HT-29 (cell line): Measurements from ENCODE around the gene METTL27. TPM values are rescaled to one million over a fixed set of nuclear protein-coding genes. Genes with fewer than 3 reads are reported as not detected.
"Not testable (repeated sequence)": the region's sequence is repeated elsewhere in the genome, so short reads cannot be mapped to it uniquely, and the experiment has no call there.

Source experiments
- DNase-seq: peaks from one replicate; pipeline ENCODE4 v3.0.0-alpha.2; 2015; ENCODE audit warnings: low spot score
- total RNA-seq: library from RNA; depleted of rRNA; stranded (reverse); fragments of >200 nt; shearing (Covaris generic); gene quantifications from 2 replicates; pipeline ENCODE4 v1.2.3, GENCODE V29; 2014

METTL27 gene
- total RNA-seq, 1 experiment from 2014 or later, result 7.3 TPM

- no peak for DNase-seq
Observed at GRCh38 chr7:73869011-73869798, 26.9 kb upstream of the METTL27 start.

GRCh38 chr7:73866446-73866767 is 24.1 kb upstream of the METTL27 start:
- no peak for DNase-seq

DNA sequence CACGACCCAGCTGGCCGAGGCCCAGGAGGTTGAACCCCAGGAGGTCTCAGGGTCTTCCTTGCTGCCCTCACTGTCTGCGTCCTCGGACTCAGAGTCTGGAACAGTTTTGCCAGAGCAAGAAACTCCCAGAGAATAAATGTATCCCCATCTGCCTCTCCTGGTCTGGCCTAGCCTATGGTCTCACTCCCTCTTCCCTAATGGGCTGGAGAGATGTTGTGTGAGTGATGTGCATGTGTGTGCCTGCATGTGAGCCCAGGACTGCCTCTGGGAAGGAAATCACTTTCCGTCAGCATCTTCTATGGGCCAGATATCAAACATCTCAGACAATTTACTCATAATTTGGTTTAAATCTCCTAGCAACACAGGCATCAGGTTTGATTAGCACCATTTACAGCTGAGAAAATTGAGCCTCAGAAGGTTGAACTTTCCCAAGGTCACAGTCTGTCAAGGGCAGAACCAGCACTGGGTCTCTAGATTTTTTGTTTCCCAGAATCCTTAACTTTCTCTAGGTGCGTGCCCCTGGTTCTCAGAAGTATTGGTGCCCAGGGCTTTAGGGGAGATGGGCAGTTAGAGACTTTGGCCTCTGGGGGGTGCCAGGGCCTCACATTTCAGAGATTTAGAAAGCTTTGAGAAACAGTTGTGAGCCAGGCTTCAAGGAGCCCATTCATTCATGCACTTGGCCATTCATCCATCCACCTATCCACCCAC is 23.6 kb upstream of the METTL27 start:
- peak; percentile 85 for DNase-seq

GRCh38 chr7:73864981-73865711 is 22.8 kb upstream of the METTL27 start:
- no peak for DNase-seq

GRCh38 chr7:73861305-73861704 is 19.0 kb upstream of the METTL27 start:
- no peak for DNase-seq

- no peak for DNase-seq
Observed at GRCh38 chr7:73860859-73861258, 18.5 kb upstream of the METTL27 start, which contains the start of gene TMEM270. TMEM270 (plus strand) TSS chr7:73861159; CDS start chr7:73861195, 36 bp downstream.

- DNase-seq, result no peak
Observed at GRCh38 chr7:73858807-73859206, 16.5 kb upstream of the METTL27 start.

DNA sequence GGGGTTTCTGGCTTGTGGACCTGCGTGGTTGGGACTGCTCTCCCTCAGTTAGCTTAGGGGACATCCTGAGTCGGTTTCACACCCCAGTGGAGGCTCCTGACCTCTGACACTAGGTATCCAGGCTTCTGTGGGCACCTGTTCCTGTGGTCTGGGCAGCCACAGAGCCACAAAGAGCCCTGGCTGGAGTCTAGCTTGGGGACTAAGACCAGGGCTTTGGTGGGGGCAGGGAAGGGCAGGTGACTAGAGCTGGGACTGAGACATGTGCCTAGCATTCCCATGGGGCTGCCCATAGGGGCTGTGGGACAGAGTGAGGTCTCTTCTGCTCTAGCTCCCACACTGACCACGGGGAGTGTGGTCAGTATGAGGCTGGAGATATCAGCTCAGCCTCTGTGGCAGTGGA is 14.6 kb upstream of the METTL27 start:
- DNase-seq, result no peak

- DNase-seq, result no peak
Observed at GRCh38 chr7:73852500-73852899, 10.2 kb upstream of the METTL27 start.

- peak; percentile 96 for DNase-seq
Observed at GRCh38 chr7:73851410-73852338, 9.4 kb upstream of the METTL27 start.

- peak; percentile 78 for DNase-seq
Observed at GRCh38 chr7:73850781-73851207, 8.5 kb upstream of the METTL27 start.

DNA sequence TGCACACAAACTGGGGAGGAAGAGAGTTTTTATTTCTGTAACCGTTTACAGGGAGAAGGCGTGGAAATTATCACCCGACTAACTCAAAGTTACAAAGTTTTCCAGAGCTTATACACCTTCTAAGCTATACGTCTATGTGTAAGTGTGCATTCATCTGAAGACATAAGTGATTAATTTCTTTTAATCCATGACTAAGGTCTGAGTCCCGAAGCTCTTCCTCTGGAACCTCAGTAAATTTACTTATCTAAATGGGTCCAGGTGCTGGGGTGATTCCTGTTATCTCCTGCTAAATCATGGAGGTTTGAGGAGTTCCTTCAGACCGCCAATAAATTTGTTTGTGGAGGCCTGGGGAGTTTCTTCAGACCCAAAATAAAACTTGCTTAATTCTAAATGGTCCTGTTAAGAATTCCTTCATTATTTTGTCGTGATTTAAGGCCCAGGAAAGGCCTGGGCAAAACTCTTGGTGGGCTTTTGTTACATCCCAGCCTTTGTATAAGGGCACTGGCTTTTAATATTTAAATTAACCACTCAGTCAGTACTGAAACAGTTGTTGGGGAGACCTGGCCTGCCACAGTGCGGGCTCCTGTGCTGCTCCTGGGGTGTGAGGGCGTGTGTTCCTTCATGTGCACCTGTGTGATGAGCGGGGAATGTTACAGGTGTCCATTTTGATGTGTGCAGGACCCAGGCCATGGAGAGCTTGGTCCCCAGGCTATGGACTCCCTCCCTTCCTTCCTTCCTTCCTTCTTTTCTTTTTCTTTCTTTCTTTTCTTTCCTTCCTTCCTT is 5.8 kb upstream of the METTL27 start:
- DNase-seq, result no peak

GRCh38 chr7:73845701-73846195 is 3.4 kb upstream of the METTL27 start:
- not testable (repeated sequence) for DNase-seq

- DNase-seq, result no peak
Observed at GRCh38 chr7:73844848-73845460, 2.6 kb upstream of the METTL27 start.

- DNase-seq, result no peak
Observed at GRCh38 chr7:73844131-73844547, 1.8 kb upstream of the METTL27 start.

DNA sequence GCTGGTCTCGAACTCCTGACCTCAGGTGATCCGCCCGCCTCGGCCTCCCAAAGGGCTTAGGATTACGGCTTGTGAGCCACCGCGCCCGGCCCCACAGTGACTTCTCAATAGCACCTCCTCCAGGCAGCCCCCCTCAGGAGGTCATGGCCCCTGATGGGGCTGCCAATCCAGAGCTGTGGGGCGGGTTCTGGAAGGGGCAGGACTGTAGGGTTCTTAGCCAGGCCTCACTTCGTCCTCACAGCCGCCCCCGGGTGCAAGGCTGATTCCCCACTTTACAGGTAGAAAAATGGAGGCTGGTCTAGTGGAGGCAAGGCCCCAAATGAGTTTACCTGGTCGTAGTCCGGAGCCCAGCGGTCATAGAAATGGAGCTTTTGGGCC is 638 bp downstream of the METTL27 start:
- DNase-seq, result no peak

GRCh38 chr7:73840715-73841379 is 1.5 kb downstream of the METTL27 start:
- no peak for DNase-seq

GRCh38 chr7:73839743-73840714 is 2.3 kb downstream of the METTL27 start:
- DNase-seq, result no peak
